AG04449 (cell line): Measurements from ENCODE around the gene PKN2.

ENCODE experiments used
- CTCF ChIA-PET: fragments of 350-600 bp; formaldehyde crosslinking; extraction: SDS; loops from one replicate; lab custom pipeline; 2021; ENCODE audit warnings: antibody characterized with exemption; lab: Yijun Ruan, JAX
- POLR2A ChIA-PET: fragments of 400-600, 350-600 bp; formaldehyde crosslinking; extraction: SDS; loops from one replicate; lab custom pipeline; 2020; ENCODE audit warnings: antibody characterized with exemption, inconsistent platforms; lab: Yijun Ruan, JAX
- DNase-seq: peaks from one replicate; pipeline ENCODE4 v3.0.0-alpha.2; 2010; ENCODE audit warnings: low read depth, low spot score
- H3K4me3 ChIP-seq: 2 replicates; pipeline ENCODE4 v1.5.1; 2011; ENCODE audit warnings: low read depth, mild to moderate bottlenecking, control low read depth, low read length
- TF ChIP-seq, protein P1 (sequence below): IDR thresholded peaks from one replicate; pipeline ENCODE4 v1.5.1; 2011; ENCODE audit warnings: mild to moderate bottlenecking, moderate library complexity, low read length, control low read depth, inconsistent platforms; ENCODE audit not compliant: insufficient read depth; ENCODE audit errors: missing control alignments

PKN2 gene

DNA sequence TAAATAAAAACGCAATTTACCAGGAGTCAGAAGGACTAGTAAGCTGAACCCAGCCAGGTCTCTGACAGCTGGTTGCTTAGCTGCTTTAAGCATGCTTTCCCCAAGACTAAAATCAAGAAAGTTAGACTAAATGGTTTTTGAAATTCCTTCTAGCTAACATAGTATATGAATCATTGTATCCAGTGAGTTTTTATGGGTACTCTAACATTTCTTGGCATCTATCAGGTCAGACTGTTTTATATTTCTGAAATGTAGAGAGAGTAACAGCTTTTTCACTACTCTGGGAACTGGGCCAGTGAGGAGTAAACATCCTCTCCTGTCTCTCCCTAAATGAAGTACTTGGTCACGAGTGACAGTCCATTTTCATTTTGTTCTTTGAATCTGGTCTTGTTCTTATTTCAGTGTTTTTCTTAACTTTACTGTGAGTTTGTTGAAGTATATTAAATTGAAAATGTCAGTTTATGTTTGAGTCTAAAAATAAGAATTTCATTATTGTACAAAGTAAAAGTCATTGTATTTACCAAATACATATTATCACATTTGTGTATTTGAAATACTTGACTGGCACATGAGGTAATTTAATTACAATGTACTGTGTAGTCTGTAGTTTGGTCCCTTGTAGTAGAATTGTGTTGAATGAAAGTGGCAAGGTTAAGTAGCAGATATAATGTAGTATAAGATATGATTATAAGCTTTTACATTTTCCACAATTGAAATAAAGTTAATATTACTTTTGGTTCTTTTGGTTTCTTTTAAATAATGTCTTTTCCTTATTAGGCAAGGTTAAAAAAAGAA, 47.6 kb downstream of the PKN2 start:
- POLR2A ChIA-PET, result interaction anchor here (1.1 kb wide), 1 partner anchor 159 kb away, joined by 3 read pairs; no protein-coding TSS in a partner anchor
- TF ChIP-seq, protein P1, sequence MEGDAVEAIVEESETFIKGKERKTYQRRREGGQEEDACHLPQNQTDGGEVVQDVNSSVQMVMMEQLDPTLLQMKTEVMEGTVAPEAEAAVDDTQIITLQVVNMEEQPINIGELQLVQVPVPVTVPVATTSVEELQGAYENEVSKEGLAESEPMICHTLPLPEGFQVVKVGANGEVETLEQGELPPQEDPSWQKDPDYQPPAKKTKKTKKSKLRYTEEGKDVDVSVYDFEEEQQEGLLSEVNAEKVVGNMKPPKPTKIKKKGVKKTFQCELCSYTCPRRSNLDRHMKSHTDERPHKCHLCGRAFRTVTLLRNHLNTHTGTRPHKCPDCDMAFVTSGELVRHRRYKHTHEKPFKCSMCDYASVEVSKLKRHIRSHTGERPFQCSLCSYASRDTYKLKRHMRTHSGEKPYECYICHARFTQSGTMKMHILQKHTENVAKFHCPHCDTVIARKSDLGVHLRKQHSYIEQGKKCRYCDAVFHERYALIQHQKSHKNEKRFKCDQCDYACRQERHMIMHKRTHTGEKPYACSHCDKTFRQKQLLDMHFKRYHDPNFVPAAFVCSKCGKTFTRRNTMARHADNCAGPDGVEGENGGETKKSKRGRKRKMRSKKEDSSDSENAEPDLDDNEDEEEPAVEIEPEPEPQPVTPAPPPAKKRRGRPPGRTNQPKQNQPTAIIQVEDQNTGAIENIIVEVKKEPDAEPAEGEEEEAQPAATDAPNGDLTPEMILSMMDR, result no peak
- H3K4me3 ChIP-seq, result peak overlapping the region; percentile 32
- DNase-seq, result peak; percentile 85
- CTCF ChIA-PET, result interaction anchor here (0.9 to 1.2 kb wide), 2 partner anchors 13 to 145 kb away, joined by 3 to 4 read pairs; no protein-coding TSS in a partner anchor

DNA sequence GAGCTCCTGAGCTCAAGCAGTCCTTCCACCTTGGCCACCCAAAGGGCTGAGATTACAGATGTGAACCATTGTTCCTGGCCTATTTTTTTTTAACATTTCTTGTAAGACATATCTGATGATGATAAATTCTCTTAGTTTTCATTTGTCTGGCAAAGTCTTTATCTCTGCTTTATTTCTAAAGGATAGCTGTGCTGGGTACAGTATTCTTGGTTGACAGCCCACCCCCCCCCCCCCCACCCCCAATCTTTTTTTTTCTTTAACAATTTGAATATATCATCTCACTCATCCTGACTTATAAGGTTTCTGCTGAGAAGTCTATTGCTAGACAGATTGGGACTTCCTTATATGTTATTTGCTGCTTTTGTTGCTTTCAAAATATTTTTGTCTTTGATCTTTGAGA, 51.3 kb downstream of the PKN2 start:
- no peak overlapping the region for H3K4me3 ChIP-seq
- TF ChIP-seq, protein P1, result no peak
- DNase-seq, result no peak
- ChIA-PET CTCF (interaction anchor here (0.8 to 4.6 kb wide), 17 partner anchors 10 to 249 kb away, joined by 3 to 114 read pairs (median 4); no protein-coding TSS in a partner anchor), POLR2A (interaction anchor here (0.7 kb wide), 1 partner anchor 44 kb away, joined by 3 read pairs; no protein-coding TSS in a partner anchor)

DNA sequence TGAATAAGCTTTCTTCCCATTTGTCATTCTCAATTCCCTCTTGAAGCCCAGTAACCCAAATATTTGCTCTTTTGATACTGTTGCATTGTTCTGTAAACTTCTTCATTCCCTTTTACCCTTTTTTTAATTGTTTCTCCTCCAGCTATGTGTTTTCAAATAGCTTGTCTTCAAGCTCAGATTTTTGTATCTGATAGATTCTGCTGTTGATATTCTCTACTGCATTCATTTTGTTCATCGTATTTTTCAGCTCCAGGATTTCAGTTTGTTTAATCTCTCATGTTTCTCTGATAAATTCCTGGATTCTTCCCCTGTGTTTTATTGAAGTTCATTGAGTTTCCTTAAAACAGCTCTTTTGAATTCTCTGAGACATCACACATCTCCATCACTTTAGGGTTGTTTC, 51.8 kb downstream of the PKN2 start:
- TF ChIP-seq, protein P1, result no peak
- CTCF ChIA-PET, result interaction anchor here (0.6 to 4.6 kb wide), 23 partner anchors 9 to 249 kb away, joined by 3 to 114 read pairs (median 3); no protein-coding TSS in a partner anchor
- POLR2A ChIA-PET, result interaction anchor here (0.7 kb wide), 1 partner anchor 44 kb away, joined by 3 read pairs; no protein-coding TSS in a partner anchor
- DNase-seq, result no peak
- no peak overlapping the region for H3K4me3 ChIP-seq

GRCh38 chr1:88736633-88737248, 52.7 kb downstream of the PKN2 start:
- POLR2A ChIA-PET, result no interaction called here
- no peak for DNase-seq
- CTCF ChIA-PET, result interaction anchor here (0.6 to 4.6 kb wide), 24 partner anchors 8 to 248 kb away, joined by 3 to 114 read pairs (median 3); no protein-coding TSS in a partner anchor
- TF ChIP-seq, protein P1, result peak; percentile 65
- H3K4me3 ChIP-seq, result no peak overlapping the region

DNA sequence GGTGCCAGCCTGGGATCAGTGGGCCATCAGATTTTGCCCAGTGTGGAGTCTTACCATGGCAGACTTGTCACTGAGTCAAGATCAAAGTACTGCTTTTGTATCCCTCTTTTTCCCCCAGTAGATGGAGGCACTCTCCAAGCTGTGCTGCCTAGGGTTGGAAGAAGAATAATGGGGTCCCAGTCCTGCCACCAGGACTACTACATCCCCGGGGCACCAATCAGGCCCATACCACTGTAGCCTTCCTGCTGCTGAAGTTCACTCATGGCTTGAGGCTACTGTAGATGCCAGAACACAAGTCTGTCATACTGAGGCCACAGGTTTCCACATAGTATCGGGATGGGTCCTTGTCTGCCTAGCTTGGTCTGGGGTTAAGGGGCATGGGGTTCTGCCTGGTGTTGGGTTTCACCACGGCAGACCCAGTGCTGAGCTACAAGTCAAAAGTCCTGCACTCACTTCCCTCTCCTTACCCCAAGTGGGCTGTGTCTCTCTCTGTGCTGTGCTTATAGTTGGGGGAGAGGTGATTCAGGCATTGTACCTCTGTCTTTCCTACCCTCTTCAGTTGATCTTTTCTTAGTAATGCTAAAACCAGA, 53.4 kb downstream of the PKN2 start:
- POLR2A ChIA-PET, result no interaction called here
- TF ChIP-seq, protein P1, result no peak
- no peak for DNase-seq
- CTCF ChIA-PET, result interaction anchor here (0.6 to 4.6 kb wide), 9 partner anchors 8 to 140 kb away, joined by 3 to 114 read pairs (median 4); no protein-coding TSS in a partner anchor
- no peak overlapping the region for H3K4me3 ChIP-seq
